Activated CD8-positive, alpha-beta T cell treated with anti-CD3 and anti-CD28 coated beads for 36 hours (primary cell): Measurements from ENCODE around the gene NOC2L. TPM values are rescaled to one million over a fixed set of nuclear protein-coding genes. Genes with fewer than 3 reads are reported as not detected.
"Not testable (repeated sequence)": the region's sequence is repeated elsewhere in the genome, so short reads cannot be mapped to it uniquely, and the experiment has no call there.

Experiments used
- ATAC-seq: fragments of 200-7000 bp; cut with Tn5 transposase; one replicate; pipeline ENCODE4 v1.10.0; 2021; ENCODE audit warnings: mild to moderate bottlenecking, moderate library complexity
- CTCF ChIA-PET: fragments of 350-600 bp; sonication (Branson Sonifier 250); formaldehyde crosslinking; loops from one replicate; lab custom pipeline; 2021; ENCODE audit warnings: antibody characterized with exemption; lab: Charles Lee
- POLR2A ChIA-PET: fragments of 350-600 bp; sonication (Branson Sonifier 250); formaldehyde crosslinking; loops from one replicate; lab custom pipeline; 2021; ENCODE audit warnings: antibody characterized with exemption; lab: Charles Lee
- DNase-seq: peaks from one replicate; pipeline ENCODE4 v3.0.0-alpha.2; 2020
- H3K27ac Mint-ChIP-seq: one replicate; pipeline ENCODE4 v1.8.0; 2021; ENCODE audit warnings: mild to moderate bottlenecking, mixed read lengths
- H3K27me3 Mint-ChIP-seq: one replicate; pipeline ENCODE4 v1.8.0; 2021; ENCODE audit warnings: mixed read lengths
- H3K36me3 Mint-ChIP-seq: one replicate; pipeline ENCODE4 v1.8.0; 2021; ENCODE audit warnings: low read depth, mixed read lengths
- H3K4me1 Mint-ChIP-seq: one replicate; pipeline ENCODE4 v1.8.0; 2021; ENCODE audit warnings: low read depth, mixed read lengths
- H3K4me3 Mint-ChIP-seq: one replicate; pipeline ENCODE4 v1.8.0; 2021; ENCODE audit warnings: mild to moderate bottlenecking, moderate library complexity, mixed read lengths
- H3K9me3 Mint-ChIP-seq: one replicate; pipeline ENCODE4 v1.8.0; 2021; ENCODE audit warnings: mixed read lengths
- intact Hi-C: fragments of 100-400 bp; cut with micrococcal nuclease; formaldehyde crosslinking; loops from one replicate; pipeline ENCODE4 v1.10.0; 2022
- total RNA-seq, 2 experiments: library from RNA; stranded (reverse); gene quantifications; one replicate each; pipeline ENCODE4 v1.2.3, GENCODE V29; 2021
- TF ChIP-seq, protein P1 (sequence below): fragments of 200-600 bp; IDR thresholded peaks from one replicate; pipeline ENCODE4 v1.8.0; 2022; ENCODE audit warnings: antibody characterized with exemption, mild to moderate bottlenecking

The NOC2L gene
- total RNA-seq, 2 experiments from 2014 or later: 138 to 139 TPM

DNA sequence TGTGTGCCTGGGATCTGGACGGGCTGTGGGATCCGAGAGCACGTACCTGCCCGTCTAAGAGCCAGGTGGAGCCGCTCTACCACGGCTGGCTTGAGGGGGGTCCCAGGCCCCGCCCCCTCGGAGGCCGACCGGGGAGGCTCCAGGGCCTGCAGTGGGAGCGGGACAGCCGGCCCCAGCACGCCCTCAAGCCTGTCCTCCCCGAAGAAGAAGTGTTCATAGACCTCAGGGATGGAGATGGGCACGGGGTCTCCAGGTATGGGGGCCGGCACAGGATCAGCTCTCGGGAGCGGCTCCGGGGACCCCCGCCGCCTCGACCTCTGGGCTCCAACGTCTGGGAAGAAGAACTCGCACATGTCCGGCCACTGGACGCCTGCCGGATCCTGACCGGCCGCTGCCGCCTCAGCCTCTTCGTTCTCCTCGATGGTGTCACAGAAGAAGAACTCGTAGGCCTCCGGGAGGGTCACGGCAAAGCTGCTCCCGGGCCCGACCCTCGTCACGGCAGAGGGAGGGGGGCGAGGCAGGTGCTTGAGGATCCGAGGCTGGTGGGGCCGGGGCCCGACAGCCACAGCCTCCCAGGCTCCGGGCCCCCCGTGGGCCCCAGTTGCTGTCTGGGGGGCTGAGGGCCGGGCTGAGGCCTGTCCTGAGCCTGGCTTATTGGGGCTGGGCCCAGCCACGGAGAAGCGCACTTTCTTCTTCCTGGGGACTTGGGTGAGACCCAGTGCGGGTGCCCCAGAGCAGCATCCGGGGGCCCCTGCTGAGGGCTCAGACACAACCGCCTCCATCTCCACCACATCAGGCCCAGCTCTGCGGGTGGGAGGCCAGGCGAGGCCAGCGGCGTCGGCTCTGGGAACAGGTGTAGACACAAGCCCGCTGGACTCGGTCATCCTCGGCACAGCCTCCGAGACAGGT, 20.0 kb upstream of the NOC2L start:
- intact Hi-C loops: no loop called here
- H3K4me3 Mint-ChIP-seq: no peak overlapping the region
- ATAC-seq: no peak
- H3K36me3 Mint-ChIP-seq: no peaks in the 10 kb centered on the region
- H3K27me3 Mint-ChIP-seq: peaks cover 21% of the 10 kb centered on the region
- peaks cover 4% of the 10 kb centered on the region for H3K4me1 Mint-ChIP-seq
- TF ChIP-seq, protein P1, sequence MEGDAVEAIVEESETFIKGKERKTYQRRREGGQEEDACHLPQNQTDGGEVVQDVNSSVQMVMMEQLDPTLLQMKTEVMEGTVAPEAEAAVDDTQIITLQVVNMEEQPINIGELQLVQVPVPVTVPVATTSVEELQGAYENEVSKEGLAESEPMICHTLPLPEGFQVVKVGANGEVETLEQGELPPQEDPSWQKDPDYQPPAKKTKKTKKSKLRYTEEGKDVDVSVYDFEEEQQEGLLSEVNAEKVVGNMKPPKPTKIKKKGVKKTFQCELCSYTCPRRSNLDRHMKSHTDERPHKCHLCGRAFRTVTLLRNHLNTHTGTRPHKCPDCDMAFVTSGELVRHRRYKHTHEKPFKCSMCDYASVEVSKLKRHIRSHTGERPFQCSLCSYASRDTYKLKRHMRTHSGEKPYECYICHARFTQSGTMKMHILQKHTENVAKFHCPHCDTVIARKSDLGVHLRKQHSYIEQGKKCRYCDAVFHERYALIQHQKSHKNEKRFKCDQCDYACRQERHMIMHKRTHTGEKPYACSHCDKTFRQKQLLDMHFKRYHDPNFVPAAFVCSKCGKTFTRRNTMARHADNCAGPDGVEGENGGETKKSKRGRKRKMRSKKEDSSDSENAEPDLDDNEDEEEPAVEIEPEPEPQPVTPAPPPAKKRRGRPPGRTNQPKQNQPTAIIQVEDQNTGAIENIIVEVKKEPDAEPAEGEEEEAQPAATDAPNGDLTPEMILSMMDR: no peak
- POLR2A ChIA-PET: no interaction called here
- no peak for DNase-seq
- H3K27ac Mint-ChIP-seq: no peak overlapping the region
- CTCF ChIA-PET: no interaction called here
- H3K9me3 Mint-ChIP-seq: no peaks in the 10 kb centered on the region

DNA sequence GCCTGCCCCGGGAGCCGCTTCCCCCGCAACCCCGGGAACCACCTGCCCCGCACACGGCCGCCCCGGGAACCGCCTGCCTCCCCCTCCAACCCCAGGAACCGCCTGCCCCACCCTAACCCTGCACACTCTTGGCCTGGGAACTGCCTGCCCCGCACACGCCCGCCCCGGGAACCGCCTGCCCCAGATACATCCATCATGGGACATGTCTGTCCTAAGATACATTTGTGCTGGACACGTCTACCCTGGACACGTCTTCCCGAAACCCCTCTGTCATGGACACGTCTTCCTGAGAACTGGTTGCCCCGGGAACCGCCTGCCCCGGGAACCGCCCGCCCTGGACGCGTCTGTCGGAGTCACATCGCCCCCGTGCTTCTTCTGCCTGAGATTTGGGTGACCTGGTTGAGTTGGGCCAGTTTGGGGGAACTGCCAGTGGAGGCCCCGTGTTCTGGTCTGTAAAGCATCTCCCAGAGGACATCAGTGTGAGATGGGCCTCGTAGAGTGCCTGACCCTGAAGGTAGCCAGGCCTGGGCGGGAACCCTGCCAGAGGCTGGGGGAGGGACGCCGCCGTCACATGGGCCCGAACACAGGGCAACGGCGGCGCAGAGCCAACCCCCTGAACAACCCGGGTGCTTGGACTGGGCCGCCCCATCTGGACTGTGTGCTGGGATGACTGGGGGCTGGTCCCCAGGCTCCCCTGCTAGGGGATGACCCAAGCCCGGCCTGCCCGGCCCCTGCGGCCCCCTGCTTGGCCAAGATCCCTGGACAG, 19.2 kb upstream of the NOC2L start:
- Mint-ChIP-seq H3K36me3 (no peaks in the 10 kb centered on the region), H3K27ac (no peak overlapping the region), H3K9me3 (no peaks in the 10 kb centered on the region), H3K4me3 (no peak overlapping the region), H3K4me1 (peaks cover 4% of the 10 kb centered on the region), H3K27me3 (peaks cover 18% of the 10 kb centered on the region)
- DNase-seq (no peak), ATAC-seq (no peak)
- CTCF ChIA-PET: no interaction called here
- POLR2A ChIA-PET: no interaction called here
- intact Hi-C loops: no loop called here
- TF ChIP-seq, protein P1: no peak

DNA sequence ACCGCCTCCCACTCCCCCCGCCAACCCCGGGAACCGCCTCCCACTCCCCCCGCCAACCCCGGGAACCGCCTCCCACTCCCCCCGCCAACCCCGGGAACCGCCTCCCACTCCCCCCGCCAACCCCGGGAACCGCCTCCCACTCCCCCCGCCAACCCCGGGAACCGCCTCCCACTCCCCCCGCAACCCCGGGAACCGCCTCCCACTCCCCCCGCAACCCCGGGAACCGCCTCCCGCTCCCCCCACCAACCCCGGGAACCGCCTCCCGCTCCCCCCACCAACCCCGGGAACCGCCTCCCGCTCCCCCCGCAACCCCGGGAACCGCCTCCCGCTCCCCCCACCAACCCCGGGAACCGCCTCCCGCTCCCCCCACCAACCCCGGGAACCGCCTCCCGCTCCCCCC, 17.7 kb upstream of the NOC2L start:
- POLR2A ChIA-PET: interaction anchor here (0.9 kb wide), 1 partner anchor 17 kb away, joined by 3 read pairs; no protein-coding TSS in a partner anchor
- DNase-seq, H3K9me3 Mint-ChIP-seq, H3K27ac Mint-ChIP-seq, H3K4me1 Mint-ChIP-seq, H3K4me3 Mint-ChIP-seq, H3K36me3 Mint-ChIP-seq, intact Hi-C loops, ATAC-seq: not testable (repeated sequence)
- peaks cover 13% of the 10 kb centered on the region for H3K27me3 Mint-ChIP-seq
- CTCF ChIA-PET: interaction anchor here (0.8 to 1.2 kb wide), 7 partner anchors 9 to 107 kb away, joined by 3 to 4 read pairs (median 3); no protein-coding TSS in a partner anchor

DNA sequence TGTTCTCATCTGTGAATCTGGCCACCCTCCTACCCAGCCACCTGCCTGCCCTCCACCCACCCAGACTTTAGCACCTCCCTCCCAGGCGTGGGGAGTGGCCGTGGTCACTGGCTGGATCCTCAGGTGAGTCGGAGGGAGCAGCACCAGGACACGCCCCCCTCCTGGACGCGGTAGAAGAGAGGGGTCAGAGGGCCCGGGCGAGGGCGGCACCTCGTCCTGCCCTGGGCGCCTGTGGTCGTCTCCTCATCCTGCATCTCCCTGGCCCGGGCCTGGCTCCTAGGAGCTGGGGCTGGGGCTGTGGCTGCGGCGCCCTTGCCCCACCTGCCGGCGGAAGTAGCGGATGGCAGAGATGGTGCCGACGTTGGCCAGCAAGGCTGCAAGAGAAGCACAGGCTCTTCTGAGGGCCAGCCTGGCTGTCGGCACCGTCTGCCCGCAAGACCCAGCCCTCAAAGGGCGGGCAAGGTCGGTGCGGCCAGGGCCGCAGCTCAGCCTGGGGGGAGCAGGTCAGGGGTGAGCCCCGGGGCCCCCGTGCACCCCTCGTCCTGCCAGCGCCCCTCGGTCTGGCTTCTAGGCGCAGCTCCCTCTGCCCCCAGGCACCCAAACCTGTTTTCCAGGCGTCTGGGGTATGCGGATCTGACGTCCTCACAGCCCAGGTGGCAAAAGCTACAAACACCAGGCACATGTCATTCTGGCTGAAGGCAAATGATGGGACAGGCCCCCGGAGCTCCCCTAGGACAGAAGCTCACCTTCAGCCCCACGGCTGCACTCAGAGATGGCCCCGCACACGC, 17.0 kb upstream of the NOC2L start:
- peak; percentile 86 for ATAC-seq
- no peaks in the 10 kb centered on the region for H3K36me3 Mint-ChIP-seq
- ChIA-PET CTCF (interaction anchor here (0.8 to 1.2 kb wide), 7 partner anchors 9 to 107 kb away, joined by 3 to 4 read pairs (median 3); no protein-coding TSS in a partner anchor), POLR2A (interaction anchor here (0.7 to 1.1 kb wide), 3 partner anchors 10 to 139 kb away, joined by 3 read pairs; partner anchors contain the start of gene PLEKHN1)
- peaks cover 15% of the 10 kb centered on the region for H3K27me3 Mint-ChIP-seq
- intact Hi-C loops: no loop called here
- TF ChIP-seq, protein P1: peak; percentile 75
- H3K4me3 Mint-ChIP-seq: no peak overlapping the region
- no peak overlapping the region for H3K27ac Mint-ChIP-seq
- H3K9me3 Mint-ChIP-seq: no peaks in the 10 kb centered on the region
- peak; percentile 73 for DNase-seq
- H3K4me1 Mint-ChIP-seq: peaks cover 4% of the 10 kb centered on the region

DNA sequence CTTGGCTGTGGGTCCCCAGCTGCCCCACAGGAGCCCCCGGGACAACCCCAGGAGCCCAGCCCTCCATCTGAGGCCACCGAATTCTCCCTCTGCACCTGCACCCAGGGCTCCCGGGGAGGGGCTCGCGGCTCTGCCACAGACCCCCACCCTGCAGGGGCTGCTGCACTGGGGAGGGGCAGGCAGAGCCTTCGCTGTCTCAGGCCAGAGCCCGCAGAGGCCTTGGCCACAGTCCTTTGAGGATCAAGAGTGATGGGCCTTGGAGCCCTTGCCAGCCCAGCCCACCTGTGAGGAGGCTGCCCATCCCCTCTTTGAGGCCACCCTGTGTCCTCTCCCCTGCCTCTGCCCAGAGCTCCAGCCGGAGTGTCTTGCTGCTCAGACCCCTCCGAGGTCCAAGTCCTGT, 16.3 kb upstream of the NOC2L start:
- no peaks in the 10 kb centered on the region for H3K9me3 Mint-ChIP-seq

More for the DNA sequence above, 16.3 kb upstream of the NOC2L start:
- TF ChIP-seq, protein P1: no peak
- no peak overlapping the region for H3K4me3 Mint-ChIP-seq
- H3K4me1 Mint-ChIP-seq: peaks cover 4% of the 10 kb centered on the region
- DNase-seq (no peak), ATAC-seq (no peak)
- intact Hi-C loops: no loop called here
- H3K36me3 Mint-ChIP-seq: no peaks in the 10 kb centered on the region
- H3K27me3 Mint-ChIP-seq: peaks cover 15% of the 10 kb centered on the region
- POLR2A ChIA-PET: interaction anchor here (1.1 kb wide), 1 partner anchor 139 kb away, joined by 3 read pairs; no protein-coding TSS in a partner anchor
- CTCF ChIA-PET: no interaction called here
- H3K27ac Mint-ChIP-seq: no peak overlapping the region
